ENCODE measurements around the gene SHD. TPM values are rescaled to one million over a fixed set of nuclear protein-coding genes. Genes with fewer than 3 reads are reported as not detected.

The SHD gene
- total and polyA plus RNA-seq, 9 of the 15 experiments (the other 6 are each of a cell fraction or from before 2014, with no cell fraction given) = 0.05 to 0.62 (median 0.15) TPM; not detected in 5

GRCh38 chr19:4328243-4328990, 49.4 kb downstream of the SHD start (continued):
- TF ChIP-seq GTF2B (IDR thresholded peaks at IDR 0.05; ENCODE audit: extremely low read depth, insufficient read length) (no peak), TAF9B (IDR thresholded peaks at IDR 0.05; ENCODE audit: partially characterized antibody) (no peak), MECOM (CRISPR knock-in tag; IDR thresholded peaks at IDR 0.05) (no peak), ZNF511 (CRISPR knock-in tag; IDR thresholded peaks at IDR 0.05) (peak; percentile 52; the same call in 1 of the 2 replicates), CBX3 (IDR thresholded peaks at IDR 0.05; ENCODE audit: borderline replicate concordance in 1 of 2, low read length in 2 of 2) (peak in 1 of 2 experiments; percentile 73; a peak in 1 of 3 replicates), ESRRB (CRISPR knock-in tag; IDR thresholded peaks at IDR 0.05; ENCODE audit: borderline replicate concordance) (no peak), MTA3 (IDR thresholded peaks at IDR 0.05; ENCODE audit: borderline replicate concordance) (no peak), ZNF436 (CRISPR knock-in tag; IDR thresholded peaks at IDR 0.05) (no peak), KLF6 (CRISPR knock-in tag; IDR thresholded peaks at IDR 0.05; ENCODE audit: borderline replicate concordance) (no peak), HOMEZ (CRISPR knock-in tag; IDR thresholded peaks at IDR 0.05) (0 out of 2 replicates have a peak, but pooled peaks have one; percentile 35), NEUROD1 (IDR thresholded peaks at IDR 0.05; ENCODE audit: borderline replicate concordance, low read depth, low read length, partially characterized antibody) (no peak), FOXJ2 (tag; IDR thresholded peaks at IDR 0.05) (no peak), ZNF3 (CRISPR knock-in tag; IDR thresholded peaks at IDR 0.05) (no peak), SAFB (IDR thresholded peaks at IDR 0.05; ENCODE audit: borderline replicate concordance, low read depth, low read length) (peak; percentile 33; the same call in 1 of the 2 replicates), ZNF23 (CRISPR knock-in tag; IDR thresholded peaks at IDR 0.05) (no peak), ZKSCAN1 (IDR thresholded peaks at IDR 0.05; ENCODE audit: low read depth, low read length) (peak; percentile 41; the same call in 1 of the 2 replicates), MYBL2 (IDR thresholded peaks at IDR 0.05; ENCODE audit: low read depth) (no peak), MYBL2 (CRISPR knock-in tag; IDR thresholded peaks at IDR 0.05; ENCODE audit: borderline replicate concordance) (no peak), UBTF (IDR thresholded peaks at IDR 0.05; ENCODE audit: borderline replicate concordance in 1 of 2, low read depth in 2 of 2, low read length in 2 of 2) (peak; percentile 58 to 100; a peak in 3 of 4 replicates), TCF7L2 (IDR thresholded peaks at IDR 0.05; ENCODE audit: low read depth, low read length) (no peak), NCOA1 (IDR thresholded peaks at IDR 0.05; ENCODE audit: low read depth) (peak; percentile 77; the same call in 1 of the 2 replicates), POLR2A (conservative IDR thresholded peaks at IDR 0.05) (peak; percentile 93), ETV5 (CRISPR knock-in tag; IDR thresholded peaks at IDR 0.05; ENCODE audit: low read depth) (peak; percentile 70; the same call in 1 of the 2 replicates), ARID1B (IDR thresholded peaks at IDR 0.05) (no peak)
